ENCODE data around the gene RHBDD1.

The RHBDD1 gene, protein sequence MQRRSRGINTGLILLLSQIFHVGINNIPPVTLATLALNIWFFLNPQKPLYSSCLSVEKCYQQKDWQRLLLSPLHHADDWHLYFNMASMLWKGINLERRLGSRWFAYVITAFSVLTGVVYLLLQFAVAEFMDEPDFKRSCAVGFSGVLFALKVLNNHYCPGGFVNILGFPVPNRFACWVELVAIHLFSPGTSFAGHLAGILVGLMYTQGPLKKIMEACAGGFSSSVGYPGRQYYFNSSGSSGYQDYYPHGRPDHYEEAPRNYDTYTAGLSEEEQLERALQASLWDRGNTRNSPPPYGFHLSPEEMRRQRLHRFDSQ
- total RNA-seq = 47.6 to 57.0 reads per million in 2 experiments

DNA sequence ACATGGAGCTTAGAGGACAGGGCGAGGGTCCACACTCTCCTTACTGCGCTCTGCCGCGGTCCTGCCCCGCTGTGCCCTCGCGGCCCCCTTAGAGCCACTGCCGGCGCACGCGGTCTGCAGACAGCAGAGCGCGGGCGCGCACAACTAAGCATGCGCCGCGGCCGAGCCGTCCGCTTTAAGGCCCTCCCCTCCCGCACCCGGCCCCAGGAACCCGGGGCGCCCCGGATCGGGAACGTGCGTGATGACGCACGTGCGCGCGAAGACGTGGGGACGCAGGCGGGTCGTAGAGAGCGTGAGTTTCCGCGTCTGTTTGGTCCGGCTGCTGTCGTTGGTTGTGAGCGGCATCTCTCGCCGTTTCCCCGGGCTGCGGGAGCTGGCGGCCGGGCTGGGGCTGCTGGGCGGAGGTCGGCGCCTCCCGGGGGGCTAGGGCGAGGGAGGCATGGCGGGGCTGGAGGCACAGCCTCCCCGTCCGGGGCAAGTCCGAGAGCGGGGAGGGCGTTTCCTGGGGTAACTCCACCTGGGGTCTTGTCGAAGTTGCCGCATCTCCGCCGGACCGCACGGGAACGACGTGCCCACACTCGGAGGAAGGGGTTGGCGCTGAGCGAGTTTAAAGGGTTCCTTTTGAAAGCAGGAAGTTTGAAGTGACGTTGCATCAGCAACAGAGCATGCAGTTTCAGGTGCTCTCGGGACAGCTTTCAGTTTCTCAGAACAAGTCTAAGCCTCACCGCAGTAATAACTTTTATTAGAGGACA lies at the start of gene RHBDD1:
TSS of gene RHBDD1 (plus strand) at position 259 of the 752 bp plus-strand sequence. CDS start 28,640 bp downstream, outside the sequence.
- DNase-seq (ENCODE audit: low read depth) = peak; percentile 89

DNA sequence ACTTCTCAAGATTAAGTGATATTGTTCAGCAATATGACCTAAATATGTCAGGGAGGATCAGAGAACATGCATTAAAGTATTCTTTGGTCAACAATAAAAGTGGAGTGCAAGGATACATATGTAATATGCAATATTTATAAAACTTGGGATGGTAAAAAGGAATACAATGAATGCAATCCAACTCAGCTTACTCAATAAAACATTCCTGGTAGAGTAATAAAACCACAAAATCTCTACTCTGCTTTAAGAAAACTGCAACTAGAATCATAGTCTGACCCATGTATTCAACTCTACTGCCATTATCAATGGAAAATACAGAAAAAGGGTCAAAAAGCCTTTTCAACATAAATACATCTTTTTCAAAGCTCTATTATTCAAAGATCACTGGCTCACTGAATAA lies 47.8 kb upstream of the RHBDD1 start:
- DNase-seq (ENCODE audit: low read depth) = no peak

DNA sequence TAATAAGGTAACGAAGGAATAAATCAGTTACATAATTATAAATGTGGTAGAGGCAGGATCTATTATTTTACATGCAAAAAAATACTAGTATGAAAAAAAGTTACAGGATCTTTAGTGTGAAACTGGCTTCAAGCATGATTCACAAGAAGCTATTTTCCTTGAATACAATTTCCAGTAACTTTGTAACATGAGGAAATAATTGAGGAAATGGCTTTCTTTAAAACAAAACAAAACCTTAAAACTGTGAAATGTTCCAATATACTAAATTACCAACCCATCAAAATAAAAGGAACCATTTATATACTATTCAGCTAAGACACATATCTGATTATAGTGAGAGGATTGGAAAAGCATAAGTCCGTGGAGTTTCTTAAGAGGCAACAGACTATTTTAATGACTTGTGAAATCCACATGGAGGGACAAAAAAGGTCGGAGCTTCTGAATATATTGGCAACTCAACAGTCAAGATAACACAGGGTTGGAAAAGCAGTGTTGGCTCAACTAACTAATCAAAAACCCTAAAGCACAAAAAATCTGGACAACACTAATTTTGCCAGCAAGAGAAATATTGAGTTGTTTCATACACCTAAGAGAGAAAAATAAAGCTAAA lies 46.9 kb upstream of the RHBDD1 start:
- no peak for DNase-seq (ENCODE audit: low read depth)

DNA sequence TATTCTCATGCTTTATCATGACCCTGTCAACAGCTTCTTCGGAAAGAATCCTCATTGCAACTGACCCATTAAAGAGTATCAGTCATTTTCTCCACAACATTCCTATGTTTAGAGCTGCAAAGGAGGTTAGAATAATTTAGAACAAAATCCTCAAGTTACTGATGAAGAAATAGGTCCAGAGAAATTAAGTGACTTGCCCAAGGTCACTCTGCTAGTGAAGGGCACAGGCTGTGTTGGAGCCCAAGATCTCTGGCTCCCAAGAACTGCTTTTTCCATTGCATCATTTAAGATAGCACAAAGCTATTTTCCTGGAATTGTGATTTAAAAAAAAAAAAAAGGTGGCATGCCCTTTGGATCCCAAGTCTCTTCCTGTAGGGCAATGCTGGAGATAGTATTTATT lies 45.8 kb upstream of the RHBDD1 start:
- no peak for DNase-seq (ENCODE audit: low read depth)

DNA sequence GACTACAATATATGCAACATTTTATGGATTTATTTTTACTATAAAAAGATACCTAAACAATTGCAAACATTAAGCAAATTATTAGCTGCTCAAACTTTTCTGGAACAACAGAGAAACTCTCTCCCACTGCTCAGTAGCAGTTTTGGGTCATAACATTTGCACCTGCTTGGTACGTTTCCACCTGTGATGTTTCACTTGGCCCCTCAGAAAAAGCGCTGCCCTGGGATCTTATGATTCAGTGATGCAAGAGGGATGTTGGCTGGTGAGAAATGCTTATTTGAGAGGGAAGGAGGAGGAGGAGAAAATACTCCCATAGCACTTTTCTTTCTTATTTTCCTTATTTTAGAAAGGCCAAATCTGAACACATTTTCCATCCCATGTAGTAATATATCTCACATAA lies 45.4 kb upstream of the RHBDD1 start:
- DNase-seq (ENCODE audit: low read depth) = no peak

DNA sequence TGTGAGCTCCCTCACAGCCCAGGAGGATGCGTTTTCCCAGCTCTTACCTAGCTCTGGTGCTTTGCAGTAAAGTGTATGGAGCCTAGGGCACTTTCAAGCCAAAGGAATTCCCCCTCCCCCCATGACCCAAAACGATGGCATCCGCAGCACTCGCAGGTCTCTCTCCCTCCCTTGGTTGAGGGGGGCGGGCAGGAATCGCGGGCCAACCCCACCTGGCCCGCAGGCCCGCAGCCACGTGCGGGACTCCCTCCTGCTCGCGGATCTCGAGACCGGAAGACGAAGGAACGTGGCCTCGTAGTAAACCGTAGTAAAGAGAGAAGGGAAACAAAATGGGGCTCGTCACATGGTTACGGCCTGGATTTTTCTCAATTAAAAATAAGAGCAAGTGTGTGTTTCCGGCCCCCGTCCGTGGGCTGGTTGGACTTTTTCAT lies 44.8 kb upstream of the RHBDD1 start:
- DNase-seq (ENCODE audit: low read depth) = peak; percentile 63

DNA sequence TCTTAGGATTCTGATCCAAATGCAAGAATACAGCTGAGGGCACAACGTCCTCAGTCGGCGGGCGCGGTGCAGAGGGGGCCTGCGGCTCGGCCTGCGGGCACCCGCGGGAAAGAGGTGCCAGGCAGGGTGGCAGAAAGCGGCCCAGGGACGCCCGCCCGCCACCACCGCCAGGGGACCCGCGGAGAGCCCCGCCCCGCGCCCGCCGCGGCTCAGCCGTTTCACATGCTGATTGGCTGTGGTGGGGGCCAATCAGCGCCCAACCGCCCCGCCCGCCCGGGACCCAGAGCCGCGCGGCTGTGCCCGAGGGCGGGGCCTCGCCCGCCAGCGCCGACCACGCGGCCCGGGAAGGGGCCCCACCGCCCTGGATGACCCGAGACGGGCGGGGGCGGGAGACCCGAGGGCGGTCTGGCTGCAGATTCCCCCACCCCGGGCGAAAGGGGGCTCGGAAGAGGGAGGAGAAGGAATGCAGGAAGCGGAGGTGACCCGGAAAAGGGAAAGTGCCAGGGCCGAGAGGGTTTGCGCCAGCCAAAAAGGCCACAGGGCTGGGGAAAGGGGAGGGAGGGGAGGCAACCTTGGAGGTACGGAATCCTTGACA lies 44.3 kb upstream of the RHBDD1 start:
- peak; percentile 88 for DNase-seq (ENCODE audit: low read depth)

DNA sequence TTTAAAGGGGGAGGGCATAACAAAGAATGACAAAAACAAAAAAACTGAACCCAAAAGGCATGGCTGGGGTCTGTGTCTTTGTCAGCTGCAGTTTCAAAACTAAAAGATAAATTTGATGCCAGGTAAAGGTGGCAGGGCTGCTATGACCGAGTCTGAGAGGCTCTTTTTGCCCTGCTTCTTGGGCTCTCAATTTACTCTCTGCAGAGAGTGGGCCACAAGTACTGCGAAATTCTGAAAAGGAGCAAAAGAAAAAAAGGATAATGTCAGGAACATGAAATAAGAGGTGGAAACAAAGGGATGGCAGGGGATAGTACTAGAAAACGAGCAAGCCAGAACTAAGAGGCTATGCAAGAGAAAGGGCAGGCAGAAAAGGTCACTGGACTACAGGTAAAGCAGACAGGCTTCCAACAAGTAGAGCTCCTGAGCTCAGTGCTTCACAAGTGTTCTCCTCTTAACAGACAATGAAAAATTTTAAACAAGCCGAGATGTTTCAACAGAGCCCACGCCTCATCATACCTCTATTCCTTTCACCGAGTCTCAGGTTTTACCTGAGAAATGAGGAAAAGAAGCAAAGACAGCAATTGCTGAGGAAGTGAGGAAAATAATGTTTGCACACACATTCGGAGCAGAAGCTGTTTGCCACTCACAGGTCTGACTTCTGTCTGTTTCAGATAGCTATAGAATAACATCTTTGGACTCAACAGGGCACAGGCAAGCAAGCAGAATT lies 43.5 kb upstream of the RHBDD1 start:
- no peak for DNase-seq (ENCODE audit: low read depth)

DNA sequence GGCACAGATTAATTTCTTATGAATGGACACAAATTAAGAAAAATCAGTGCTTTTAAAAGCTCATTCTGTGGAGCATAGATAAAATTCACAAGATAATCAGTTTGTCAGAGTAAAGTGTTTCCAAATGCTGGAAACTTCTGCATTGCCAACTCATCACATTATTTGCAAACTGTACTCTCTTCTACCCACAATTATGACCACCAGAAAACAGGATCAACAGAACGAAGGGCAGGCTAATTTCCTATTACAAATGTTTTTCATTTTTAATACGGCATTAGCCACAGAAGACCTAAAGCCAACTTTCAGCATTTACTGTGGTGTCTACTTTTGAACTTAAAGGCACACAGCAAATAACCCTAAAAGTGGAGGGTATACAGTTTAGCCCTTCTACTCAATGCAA lies 42.2 kb upstream of the RHBDD1 start:
- DNase-seq (ENCODE audit: low read depth) = no peak

DNA sequence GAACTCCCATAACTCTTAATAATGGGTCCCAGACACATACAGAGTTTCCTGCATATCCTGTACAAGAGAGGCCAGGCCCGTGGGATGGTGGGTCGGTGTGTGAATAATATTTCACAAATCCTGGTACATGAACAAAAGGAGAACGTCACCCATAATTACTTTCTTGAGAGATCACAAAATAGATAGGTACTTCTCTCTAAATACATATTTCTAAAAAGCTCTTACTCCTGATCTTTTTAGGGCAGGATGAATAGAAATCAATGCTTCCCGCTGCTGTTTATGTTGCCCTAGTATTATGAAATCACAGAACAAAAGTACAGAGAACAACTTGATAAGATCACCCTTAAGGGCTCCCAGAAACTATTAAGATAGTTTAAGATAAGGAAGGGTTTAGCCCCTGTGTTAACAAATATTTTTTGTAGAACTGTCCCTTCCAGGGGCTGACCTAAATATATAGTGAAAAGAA lies 41.6 kb upstream of the RHBDD1 start:
- no peak for DNase-seq (ENCODE audit: low read depth)

DNA sequence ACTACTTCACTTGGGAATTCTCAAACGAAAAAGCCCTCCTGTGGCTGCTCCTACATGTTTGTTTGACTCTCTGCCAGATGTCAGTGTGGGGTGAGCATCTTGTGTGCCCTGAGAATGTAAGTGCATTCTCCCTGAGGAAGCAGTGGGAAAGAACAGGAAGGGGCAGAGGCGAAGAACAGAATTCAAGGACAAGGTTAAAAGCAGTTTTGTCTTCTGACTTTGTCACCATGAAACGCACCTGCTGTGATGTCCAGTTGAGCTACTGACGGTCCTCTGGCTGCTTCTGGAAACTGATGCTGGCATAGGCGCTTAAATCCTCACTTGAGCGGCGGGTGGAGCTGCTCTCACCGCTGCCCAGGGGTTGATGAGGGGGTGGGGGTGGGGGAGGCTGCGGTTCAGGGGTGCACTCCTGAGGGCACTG lies 41.1 kb upstream of the RHBDD1 start:
- DNase-seq (ENCODE audit: low read depth) = no peak

DNA sequence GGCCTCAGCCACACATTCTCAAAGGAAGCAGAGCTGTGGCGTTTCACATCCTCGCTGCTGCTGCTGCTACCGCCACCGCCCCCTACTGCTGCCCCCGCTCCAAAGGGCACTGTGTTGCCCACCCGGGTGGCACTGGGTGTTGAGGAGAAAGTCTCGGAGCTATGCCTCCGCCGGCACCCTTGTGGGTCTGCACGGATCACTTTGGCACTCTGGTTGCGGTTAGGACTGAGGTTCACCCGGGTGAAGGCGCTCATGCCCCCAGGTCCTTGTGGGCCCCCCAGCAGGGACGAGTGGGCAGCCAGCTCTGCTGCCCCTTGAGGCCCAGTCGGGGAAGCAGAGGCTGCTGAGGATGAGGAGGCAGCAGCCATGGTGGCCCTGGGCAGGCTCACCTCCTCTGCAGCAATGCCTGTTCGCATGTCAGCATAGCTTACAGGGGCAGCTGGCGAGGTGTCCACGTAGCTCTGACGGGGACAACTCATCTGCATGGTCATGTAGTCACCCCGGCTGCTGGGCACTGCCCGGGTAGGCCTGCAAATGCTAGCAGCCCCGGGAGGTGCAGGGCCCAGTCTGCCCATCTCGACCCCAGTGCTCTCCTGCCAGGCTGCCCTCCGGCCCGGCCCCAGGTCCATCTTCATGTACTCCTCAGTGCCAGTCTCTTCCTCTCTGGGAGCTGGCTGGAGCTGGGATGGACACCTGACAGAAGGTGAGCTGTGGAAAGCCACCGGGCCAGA lies 40.4 kb upstream of the RHBDD1 start:
- no peak for DNase-seq (ENCODE audit: low read depth)

DNA sequence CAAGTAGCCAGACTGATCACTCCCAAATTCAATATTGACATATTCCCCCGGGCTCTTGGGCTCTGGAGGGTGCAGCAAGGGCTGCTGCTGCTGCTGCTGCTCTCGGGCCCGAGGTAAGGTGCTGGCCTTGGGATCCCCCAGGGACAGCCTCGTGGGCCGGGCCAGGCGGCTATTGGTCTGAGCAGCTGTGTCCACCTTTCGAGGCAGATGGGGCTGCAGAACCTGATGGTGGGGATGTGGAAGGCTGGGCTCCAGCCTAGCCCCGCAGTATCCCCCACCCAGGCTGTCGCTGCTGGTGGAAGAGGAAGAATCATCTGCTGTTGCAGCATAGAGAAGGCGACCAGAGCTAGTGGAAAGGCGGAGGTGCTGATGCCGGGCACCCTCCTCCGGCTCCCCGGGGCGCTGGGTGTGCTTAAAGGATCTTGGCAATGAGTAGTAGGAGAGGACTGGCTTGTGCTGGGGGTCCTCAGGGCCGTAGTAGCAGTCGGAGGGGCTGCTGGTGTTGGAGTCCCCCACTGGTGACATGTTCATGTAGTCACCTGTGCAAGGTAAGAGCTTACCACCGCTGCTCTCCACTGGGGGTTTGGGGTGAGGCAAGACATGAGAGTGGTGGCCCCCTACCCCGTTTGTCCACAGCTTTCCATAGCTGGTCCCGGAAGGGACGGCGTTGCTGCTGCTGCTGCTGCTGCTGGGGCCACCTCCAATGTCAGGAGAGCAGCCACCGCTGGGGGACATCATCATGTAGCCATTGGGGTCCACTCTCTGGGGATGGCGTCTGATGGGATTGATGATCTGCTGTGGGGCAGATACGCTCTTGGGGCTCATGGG lies 39.6 kb upstream of the RHBDD1 start:
- no peak for DNase-seq (ENCODE audit: low read depth)

DNA sequence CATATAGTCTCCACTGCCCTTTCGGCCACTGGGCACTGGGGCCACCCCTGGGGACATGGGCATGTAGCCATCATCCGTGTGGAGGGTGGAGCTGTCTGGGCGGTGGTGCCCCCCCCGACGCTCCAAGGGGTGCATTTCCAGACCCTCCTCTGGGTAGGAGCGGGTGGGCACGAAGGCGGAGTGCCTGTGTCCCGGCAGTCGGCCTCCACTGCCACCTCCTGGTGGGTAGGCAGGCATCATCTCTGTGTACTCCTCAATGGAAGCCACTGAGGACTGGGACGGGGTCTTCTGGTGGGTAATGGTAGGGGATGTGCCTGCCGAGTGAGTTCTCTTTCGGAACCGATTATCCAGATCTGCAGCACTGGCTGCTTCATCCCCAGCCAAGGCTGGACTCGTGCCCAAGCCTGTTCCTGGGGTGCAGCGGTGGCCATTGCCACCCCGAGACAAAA lies 39.0 kb upstream of the RHBDD1 start:
- no peak for DNase-seq (ENCODE audit: low read depth)

DNA sequence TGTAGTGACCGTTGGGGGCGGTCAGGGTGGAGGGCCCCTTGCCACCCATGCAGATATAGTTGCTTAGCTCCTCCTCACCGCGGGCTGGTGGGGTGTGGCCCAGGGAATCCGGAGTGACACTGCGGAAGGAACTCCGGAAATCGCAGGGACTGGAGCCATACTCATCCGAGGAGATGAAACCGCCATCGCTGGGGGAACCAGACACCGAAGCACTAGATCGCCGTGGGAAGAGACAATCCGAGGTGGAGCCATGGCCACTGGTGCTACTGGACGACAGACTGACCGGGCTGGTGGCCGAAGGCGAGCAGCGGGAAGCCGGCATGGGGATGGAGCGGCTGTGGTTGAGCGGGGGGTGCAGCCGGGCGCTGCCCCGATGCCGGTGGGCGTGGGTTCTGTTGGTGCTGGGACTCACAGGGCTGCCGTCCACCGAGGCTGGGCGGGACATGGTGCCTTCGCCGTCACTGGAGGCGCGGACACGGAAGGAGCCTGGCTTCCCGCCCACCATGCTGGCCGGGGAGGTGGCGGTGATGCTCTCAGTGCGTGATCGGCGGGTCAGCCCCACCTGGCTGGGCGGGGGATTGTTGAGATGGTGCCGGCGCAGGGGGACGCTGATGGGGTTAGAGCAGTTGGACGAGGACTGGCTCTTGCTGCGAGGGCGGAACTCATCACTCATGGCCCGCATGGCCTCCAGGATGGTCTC lies 38.4 kb upstream of the RHBDD1 start:
- DNase-seq (ENCODE audit: low read depth) = no peak

DNA sequence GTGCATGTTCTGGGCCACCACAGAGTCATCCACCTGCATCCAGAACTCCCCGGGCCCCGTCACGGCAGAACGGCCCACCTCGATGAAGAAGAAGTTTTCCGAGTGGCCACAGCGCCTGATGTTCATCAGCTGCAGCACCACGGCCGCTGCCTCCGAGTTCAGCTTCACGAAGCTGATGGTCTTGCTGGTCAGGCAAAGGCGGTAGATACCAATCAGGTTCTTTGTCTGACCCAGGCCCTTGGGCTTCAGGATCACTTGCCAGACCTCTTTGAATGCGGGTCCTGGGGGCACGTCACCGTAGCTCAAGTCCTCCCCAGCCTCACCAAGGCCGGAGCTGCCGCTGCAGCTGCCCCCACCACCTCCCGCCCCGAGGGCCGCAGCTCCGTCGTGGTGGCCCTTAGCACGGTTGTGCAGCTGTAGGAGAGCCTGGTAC lies 37.8 kb upstream of the RHBDD1 start:
- no peak for DNase-seq (ENCODE audit: low read depth)

DNA sequence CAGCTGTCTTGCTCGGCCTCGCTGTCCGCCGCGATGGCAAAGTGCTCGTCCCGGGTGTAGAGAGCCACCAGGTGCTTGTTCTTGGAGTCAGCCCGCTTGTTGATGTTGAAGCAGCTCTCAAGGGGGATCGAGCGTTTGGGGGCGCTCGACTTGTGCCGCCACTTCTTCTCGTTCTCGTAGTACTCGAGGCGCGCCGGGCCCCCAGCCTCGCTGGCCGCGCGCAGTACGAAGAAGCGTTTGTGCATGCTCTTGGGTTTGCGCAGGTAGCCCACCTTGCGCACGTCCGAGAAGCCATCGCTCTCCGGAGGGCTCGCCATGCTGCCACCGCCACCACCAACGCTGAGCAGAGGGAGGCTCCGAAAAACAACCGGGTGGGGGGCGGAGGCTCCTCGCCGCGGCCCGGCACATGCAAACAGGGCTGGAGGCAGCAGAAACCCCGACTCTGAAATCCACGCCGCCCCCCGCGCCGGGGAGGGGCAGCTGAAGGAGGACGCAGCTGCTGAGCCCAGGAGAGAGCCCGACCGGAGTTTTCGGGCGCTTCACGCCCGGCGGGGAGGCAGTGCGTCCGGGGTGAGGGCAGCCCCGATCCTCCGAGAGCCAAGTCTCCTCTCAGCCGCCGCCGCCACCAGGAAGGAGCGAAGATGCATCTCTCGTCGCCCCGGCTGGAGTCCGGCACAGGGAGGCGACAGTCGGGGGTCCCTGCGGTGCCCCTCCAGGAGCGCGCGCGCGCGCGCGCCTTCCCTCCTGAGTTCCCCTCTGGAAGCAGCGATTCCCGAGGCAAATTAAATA lies 37.2 kb upstream of the RHBDD1 start:
- DNase-seq (ENCODE audit: low read depth) = no peak

DNA sequence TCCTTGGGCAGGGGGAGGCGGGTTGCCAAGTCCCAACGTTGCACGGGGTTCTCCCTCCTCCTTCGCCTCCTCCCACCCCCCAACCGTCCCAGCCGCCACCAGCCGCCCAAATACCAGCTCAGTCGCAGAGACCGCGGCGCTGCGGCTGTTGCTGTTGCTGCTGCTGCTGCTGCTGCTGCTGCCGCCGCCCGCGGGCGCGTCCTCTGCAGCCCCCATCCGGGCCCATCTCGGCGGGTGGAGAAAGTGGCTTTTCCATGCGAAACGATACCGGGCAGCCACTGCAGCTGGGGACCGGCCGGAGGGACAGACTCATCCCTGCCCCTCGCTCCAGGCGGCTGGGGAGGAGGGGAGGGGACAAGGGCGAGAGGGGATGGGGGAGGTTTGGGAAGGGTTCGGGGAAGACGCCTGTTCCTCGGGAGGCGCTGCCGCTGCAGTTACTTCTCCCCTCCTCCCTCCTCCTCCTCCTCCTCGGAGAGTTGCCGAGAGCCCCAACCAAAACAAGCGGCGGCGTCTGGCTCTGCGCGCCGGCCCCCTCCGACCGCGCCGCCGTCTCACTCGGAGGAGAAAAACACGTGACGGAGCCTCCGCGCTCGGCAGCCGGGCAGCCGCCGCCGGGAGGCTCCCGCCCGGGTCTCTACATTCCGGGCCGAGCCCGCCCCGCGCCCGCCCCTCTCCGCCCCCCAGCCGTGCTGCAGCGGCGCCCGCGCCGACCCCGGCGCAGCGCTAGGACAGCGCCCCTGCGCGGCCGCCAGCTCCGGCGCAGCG lies 36.5 kb upstream of the RHBDD1 start, which contains the start of gene IRS1:
TSS of gene IRS1 (minus strand) at position 610 of the 765 bp plus-strand sequence. CDS start 1,082 bp downstream, outside the sequence.
- peak; percentile 51 for DNase-seq (ENCODE audit: low read depth)

Data from T follicular helper cell (primary cell).